Stromal cell of bone marrow (primary cell): Measurements from ENCODE around the gene SRPK1.
A peak's percentile ranks its signal among the peaks of the same experiment; 100 is the strongest.
"Not testable (repeated sequence)": the region's sequence is repeated elsewhere in the genome, so short reads cannot be mapped to it uniquely, and the experiment has no call there.

Experiments used
- DNase-seq: peaks from one replicate; pipeline ENCODE4 v3.0.0-alpha.2; 2012; ENCODE audit warnings: low read depth

The SRPK1 gene

DNA sequence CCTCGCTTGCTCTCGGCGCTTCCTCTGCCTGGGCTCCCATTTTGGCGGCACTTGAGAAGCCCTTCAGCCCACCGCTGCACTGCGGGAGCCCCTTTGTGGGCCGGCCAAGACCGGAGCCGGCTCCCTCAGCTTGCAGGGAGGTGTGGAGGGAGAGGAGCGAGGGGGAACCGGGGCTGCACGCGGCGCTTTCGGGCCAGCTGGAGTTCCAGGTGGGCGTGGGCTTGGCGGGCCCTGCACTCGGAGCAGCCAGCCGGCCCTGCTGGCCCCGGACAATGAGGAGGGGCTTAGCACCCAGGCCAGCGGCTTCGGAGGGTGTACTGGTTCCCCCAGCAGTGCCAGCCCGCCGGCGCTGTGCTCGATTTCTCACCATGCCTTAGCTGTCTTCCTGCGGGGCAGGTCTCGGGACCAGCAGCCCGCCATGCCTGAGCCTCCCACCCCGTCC, 10.2 kb upstream of the SRPK1 start:
- no peak for DNase-seq

DNA sequence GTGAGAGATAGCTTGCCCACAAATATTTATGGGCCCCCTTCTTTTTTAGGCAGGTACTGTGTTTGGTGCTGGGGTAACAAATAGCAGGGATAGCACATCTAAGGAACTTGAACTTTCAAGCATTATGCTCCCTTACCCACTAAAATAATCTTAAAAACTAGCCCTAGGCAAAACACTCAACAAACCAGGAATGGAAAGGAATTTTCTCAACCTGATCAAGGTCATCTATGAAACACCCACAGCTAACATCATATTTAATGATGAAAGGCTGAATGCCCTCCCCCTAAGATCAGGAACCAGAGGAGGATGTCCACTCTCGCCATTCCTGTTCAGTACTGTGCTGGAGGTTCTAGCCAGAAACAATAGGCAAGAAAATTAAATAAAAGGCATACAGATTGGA, 8.7 kb upstream of the SRPK1 start:
- DNase-seq: no peak

DNA sequence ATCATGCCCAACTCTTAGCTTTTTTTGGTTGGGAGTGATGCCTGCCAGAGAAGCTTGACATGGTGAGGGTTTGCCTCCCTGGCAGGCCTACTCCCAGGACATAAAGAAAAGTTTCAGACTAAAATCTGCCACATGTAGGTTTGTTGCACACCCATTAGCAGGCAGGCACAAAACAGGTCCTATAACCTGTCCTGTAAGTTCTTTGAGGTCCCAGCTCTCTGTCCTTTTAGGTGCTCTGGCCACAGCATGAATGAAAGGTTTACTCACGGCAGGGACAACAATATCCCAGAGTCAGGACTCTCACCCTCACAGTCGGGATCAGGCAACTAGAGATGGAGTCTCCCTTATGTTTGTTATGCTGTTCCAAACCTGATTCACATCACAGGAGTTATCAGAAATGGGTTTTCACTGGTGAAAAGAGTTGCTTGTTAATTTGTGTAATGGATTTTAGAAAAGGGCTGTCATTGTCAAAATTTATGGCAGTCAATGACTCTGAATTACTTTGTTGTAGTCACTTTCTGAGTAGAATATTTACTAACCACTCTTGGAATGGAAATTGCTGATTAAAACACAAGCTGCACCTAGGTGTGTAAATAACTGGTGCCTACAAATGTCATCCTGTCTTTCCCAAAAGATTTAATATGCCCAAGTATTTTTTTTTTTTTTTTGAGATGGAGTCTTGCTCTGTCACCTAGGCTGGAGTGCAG, 5.8 kb upstream of the SRPK1 start:
- DNase-seq: no peak

DNA sequence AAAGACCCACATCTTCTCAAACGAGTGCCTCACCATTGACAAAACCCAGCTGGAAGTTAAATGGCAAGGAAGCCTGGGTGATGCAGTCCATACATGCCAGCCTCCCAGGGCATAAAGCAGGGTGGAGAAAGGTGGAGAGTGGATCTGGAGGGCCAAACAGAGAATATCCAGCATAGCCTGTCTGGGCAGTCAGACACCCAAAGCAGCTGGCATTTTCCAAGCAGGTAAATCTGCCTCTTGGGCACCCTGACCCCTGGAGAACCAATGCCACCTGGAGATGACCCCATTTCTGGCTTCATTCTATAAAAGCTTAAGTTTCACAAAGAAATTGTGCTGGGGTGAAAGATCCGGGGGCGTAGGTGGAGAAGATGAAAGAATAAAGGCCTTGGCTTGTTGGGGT, 5.1 kb upstream of the SRPK1 start:
- DNase-seq: no peak

DNA sequence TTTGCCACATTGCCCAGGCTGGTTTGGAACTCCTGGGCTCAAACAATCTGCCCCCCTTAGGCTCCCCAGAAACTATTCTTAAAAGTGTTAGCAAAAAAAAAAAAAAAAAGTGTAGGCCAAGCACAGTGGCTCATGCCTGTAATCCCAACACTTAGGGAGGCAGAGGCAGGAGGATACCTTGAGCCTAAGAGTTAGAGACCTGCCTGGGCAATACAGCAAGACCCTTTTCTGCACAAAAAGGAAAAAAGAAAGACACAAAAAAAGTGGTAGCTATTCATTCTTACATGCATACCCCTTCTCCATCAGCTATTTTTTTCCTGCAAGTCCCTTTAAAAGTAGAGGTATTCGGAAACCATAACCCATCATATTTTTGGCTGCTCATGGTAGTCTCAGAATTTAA, 3.2 kb upstream of the SRPK1 start:
- DNase-seq: no peak

DNA sequence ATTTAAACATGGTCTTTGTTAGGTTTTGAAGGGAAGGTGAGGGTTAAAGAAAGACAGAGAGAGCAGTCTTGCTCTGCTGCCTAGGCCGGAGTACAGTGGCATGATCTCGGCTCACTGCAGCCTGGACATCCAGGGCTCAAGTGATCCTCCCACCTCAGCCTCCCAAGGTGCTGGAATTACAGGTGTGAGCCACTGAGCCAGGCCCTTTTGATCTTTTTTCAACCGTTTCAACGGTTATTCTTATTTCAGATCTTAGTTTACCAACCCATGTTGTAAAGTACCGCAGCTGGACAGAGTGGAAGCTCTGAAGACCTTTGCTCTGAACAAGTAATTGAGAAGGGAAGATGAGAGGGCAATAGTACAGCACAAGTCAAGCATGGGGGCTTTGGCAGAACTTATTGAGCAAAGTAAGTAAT, 1.2 kb upstream of the SRPK1 start:
- no peak for DNase-seq

DNA sequence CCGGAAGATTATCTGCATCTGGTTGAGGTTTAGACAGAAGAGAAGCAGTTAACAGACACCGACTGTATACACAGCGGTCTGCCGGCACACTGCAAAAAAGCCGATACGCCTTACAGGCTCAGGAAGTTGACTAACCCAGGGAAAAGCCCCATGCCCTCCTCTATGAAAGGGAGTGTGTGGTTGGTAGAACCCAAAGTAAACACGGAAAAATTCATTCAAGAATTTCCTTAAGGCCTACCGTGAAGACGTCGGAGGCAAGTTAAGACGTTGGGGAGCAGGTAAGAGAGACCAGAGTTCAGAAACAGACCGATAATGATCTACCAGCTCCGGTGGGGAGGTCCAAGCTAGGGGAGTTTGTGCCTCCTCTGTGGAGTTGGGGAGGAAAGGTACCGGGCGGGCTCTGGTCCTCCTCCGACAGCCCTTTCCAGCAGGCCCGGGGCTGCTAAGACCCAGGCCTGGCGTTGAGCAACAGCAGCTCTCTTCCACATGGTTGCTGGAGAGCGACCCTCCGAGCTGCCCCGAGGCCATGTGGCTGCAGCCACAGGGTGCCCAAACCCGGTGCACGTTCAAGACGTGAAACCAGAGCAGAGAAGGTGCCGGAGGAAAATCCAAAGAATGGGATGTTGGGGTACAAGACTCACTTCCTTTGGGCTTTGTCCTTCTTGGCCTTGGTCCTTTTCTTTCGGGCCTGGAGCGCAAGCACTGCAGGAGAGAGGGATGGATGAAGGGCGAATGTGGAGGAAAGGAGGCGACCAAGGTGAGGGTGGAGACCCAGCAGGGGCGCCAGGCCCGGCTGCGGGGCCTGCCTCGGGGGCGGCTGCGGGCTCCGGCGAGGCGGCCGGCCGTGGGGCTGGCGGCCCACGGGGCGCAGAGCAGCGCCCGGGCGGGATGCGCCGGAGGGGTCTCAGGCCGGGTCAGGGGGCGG, 809 bp downstream of the SRPK1 start:
- peak; percentile 33 for DNase-seq

DNA sequence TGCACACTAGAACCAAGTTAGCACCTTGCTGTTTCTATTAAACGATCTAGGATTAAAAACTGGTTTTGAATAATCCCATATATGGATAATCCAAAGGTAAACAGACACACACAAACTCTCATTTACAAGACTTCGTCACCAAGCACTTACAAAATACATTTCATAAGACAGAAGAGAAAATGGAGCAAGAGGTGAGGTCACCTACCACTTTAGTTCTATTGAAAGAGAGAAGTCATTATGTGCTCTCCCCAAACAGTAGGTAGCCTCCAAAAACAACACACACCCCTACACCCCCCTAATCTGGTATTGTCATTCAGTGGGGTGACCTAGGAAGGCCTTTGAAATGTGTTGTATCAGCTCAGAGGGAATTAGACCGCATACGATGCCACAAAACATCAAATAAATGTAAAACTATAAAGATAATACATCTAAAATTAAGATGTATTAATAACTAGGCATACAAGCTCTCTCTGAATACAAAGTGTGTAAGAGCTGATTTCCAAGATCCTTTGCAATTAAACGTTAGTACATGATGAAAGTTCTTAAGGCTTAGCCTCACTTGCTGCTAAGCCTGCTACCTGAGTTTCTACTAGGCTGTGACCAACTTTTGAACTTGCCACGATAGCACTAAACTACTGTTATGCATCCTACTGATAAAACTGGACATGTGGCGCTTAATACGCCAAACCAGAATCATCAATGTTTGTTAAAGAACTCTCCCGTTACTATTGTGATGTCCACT, 1.6 kb downstream of the SRPK1 start:
- DNase-seq: no peak

DNA sequence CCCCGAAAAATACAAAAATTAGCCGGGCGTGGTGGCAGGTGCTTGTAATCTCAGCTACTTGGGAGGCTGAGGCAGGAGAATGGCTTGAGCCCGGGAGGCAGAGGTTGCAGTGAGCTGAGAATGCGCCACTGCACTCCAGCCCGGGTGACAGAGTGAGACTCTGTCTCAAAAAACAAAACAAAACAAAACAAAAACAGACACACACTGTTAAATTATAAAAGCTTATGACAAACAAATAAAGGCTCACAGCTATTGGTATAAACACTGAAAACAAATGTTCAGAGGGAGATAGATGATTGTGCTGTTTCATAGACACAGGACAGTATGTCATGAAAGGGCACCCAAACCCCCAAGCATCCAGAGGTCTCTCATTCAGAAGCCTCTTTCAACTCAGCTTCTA, 4.0 kb downstream of the SRPK1 start:
- not testable (repeated sequence) for DNase-seq

DNA sequence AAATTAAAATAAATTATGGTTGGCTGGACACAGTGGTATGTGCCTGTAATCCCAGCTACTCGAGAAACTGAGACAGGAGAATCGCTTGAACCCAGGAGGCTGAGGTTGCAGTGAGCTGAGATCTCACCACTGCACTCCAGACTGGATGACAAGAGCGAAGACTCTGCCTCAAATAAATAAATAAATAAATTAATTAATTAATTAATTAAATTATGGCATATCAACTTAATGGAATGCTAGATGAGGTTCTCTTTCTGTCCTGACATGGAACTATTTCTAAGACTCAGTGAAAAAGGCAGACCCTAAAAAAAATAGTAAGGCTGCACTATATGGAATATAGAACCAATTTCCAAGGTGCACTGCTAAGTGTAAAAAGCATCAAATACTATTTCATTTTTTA, 4.8 kb downstream of the SRPK1 start:
- no peak for DNase-seq

DNA sequence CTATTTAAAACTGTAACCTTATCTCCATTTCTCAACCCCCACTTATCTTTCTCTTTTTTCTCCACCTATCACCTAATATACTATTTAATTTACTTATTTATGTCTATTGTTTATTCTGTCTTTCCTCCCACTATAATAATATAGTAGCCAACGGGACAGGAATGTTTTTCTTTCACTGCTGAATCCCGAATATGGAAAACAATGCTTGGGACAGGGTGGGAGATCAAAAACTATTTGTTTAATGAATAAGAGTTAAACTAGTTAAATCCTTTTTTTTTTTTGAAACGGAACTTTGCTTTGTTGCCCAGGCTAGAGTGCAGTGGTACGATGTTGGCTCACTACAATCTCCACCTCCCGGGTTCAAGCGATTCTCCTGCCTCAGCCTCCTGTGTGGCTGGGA, 6.4 kb downstream of the SRPK1 start:
- no peak for DNase-seq

DNA sequence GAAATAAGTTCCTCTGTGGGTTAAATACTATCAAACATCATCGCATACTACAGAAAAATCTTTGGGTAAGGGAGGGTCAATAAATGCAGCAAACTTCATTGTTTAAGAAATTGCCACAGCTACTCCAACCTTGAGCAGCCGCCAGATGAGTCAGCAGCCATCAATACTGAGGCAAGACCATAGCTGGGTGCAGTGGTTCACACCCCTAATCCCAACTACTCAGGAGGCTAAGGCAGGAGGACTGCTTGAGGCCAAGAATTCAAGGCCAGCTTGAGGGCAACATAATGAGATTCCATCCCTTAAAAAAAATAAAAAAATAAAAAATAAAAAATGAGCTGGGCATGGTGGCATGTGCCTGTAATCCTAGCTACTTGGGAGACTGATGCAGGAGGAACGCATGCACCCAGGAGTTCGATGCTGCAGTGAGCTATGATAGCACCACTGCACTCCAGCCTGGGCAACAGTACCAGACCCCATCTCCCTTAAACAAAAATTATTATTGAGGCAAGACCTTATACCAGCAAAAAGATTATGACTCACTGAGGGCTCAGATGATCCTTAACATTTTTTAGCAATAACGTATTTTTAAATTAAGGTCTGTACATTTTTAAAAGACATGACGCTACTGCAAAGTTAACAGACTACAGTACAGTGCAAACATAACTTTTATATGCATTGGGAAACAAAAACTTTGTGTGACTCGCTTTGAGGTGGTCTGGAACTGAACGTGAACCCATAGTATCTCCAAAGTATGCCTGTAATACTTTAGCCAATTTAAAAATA, 8.8 kb downstream of the SRPK1 start:
- DNase-seq: no peak

DNA sequence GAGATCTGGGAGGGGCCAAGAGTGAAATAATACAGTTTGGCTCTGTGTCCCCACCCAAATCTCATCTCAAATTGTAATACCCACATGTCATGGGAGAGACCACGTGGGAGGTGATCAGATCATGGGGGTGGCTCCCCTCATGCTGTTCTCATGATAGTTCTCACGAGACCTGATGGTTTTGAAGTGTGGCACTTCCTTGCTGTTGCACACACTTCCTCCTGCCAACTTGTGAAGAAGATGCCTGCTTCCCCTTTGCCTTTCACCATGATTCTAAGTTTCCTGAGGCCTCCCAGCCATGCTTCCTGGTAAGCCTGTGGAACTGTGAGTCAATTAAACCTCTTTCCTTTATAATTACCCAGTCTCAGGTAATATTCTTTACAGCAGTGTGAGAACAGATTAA, 11.3 kb downstream of the SRPK1 start:
- not testable (repeated sequence) for DNase-seq

DNA sequence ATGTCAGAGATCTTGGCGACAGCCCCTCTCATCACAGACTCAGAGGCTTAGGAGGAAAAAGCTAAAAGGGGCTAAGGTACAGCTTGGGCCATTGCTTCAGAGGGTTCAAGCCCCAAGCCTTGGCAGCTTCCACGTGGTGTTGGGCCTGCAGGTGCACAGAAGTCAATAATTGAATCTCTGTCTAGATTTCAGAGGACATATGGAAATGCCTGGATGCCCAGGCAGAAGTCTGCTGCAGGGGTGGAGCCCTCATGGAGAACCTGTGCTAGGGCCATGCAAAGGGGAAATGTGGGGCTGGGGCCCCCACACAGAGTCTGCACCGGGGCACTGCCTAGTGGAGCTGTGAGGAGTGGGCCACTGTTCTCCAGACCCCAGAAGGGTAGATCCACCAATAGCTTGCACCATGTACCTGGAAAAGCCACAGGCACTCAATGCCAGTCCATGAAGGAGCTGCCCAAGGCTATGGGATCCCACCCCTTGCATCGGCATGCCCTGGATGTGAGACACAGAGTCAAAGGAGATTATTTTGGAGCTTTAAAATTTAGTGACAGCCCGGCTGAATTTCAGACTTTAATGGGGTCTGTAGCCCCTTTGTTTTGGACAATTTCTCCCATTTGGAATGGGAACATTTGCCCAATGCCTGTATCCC, 12.0 kb downstream of the SRPK1 start:
- not testable (repeated sequence) for DNase-seq

DNA sequence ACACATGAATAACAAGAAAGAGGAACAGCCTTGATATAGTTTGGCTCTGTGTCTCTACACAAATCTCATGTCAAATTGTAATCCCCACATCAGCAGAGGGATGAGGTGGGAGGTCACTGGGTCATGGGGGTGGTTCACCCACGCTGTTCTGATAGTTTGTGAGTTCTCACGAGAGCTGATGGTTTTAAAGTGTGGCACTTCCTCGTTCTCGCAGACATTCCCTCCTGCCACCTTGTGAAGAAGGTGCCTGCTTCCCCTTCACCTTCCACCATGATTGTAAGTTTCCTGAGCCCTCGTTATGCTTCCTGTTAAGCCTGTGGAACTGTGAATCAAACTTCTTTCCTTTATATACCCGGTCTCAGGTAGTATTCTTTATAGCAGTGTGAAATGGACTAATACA, 13.1 kb downstream of the SRPK1 start:
- DNase-seq: no peak

DNA sequence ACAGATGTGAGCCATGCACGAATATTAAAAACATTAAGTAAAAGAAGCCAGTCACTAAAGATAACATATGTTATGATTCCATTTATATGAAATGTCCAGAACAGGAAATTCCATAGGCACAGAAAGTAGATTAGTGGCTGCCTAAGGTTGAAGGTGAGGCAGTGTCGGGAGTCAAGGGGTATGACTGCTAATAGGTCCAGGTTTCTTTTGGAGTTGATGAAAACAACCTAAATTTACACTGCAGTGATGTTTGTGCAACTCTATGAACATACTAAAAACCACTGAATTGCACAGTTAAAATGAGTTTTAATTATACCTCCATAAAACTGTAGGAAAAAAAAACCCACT, 14.4 kb downstream of the SRPK1 start:
- DNase-seq: no peak

DNA sequence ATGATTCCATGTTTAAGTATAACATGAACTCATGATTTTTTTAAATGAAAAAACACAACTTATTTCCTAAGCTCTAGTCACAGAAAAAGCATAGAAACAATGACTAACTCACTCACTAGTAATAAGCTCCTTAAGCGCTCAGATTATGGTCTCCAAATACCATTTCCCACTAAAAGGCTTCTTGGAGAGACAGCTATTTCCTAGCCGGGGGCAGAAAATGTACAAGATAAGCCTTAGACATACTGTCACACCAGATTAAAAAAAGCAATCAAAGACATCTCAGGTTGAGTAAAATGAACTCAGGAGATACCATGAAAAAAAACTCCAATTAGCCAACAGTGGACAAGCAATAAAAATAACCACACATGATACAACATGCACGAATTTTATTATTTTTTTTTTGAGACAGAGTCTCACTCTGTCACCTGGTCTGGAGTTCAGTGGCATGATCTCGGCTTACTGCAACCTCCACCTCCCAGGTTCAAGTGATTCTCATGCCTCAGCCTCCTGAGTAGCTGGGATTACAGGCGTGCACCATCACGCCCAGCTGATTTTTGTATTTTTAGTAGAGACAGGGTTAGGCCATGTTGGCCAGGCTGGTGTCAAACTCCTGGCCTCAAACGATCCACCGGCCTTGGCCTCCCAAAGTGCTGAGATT, 14.9 kb downstream of the SRPK1 start:
- DNase-seq: no peak

DNA sequence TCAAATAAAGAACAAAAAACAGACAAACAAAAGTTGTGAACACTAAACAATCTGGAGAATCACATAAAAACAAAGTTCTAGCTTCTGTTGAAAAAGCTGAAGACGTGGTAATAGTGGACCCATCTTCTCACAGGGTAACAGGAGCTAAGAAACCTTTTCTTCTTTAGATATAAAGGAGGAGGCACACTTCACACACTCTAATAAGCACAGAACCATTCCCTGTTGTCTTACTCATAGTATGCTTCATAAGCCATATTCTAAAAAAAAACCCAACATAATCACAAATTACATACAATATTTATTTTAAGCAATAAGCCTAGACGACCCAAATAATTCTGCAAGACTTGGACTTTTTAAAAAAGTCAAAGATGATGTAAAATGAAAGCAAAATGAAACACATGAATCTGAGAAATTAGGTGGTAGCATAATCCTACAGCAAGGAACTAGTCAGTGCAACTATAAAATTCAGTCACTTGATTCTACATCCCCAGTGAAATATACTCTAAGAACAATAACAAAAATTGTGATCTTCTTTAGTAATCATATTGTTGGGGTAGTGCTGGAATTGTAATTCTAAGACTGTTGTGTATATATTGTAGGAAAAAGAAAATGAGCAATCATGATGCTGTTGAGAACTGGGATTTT, 15.6 kb downstream of the SRPK1 start:
- no peak for DNase-seq

DNA sequence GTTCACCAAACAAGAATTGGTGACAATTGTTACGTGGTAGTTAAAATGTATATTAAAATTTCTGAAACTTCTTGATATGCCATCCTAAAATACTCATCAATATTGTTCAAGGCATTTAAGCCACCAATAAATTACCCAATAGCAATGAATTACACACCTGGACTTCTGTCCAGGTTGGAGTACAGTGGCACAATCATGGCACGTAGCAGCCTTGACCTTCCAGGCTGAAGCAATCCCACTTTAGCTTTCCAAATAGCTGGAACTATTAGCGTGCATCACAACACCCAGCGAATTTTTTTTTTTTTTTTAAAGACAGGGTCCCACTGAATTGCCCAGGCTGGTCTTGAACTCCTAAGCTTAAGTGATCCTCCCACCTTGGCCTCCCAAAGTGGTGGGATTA, 17.2 kb downstream of the SRPK1 start:
- DNase-seq: no peak

DNA sequence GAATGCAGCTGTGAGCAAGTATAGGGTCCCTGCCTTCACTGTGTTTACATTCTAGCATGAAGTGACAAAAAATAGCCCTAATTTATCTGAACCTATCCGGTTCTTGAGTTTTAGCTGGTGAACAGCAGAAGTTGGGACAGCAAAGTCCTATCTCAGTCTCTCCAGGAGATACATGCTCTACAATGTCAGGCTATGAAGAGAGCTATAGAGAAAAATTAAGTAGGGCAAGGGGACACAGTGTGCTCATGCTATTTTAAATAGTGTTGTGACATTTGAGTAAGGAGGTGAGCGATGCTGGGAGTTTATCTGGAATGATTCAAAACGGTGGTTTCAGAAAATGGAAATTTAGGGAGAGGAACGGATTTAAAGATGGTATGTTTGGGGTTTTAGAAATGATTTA, 20.4 kb downstream of the SRPK1 start:
- DNase-seq: no peak
